Measurements from ENCODE around the gene WBP2NL.

The WBP2NL gene

DNA sequence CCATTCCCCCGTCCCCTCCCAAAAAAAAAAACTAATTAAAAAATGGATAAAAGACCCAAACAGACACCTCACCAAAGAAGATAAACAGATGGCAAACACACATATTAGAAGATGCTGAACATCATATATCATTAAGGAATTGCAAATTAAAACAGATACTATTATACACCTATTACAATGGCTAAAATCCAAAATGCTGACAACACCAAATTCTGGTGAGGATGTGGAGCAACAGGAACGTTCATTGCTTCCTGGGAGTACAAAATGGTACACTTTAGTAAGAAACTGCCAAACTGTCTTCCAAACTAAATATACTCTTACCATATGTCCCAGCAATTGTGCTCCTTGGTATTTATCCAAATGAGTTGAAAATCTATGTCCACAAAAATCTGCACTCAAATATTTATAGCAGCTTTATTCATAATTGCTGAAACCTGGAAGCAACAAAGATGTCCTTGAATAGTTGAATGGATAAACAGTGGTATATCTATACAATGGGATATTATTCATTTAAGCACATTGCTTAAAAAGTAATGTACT is 52.1 kb downstream of the WBP2NL start:
- Histone ChIP-seq H4K12ac (ENCODE audit: low read depth, low read length) (no peak overlapping the region), H3K14ac (ENCODE audit: low read length) (no peak overlapping the region), H2AK5ac (ENCODE audit: low read length) (no peak overlapping the region), H4K8ac (ENCODE audit: low read depth, low read length) (no peak overlapping the region), H3K4me3 (ENCODE audit: low read depth, low read length) (no peak overlapping the region), H2BK5ac (ENCODE audit: low read depth, low read length, poor library complexity) (no peak overlapping the region), H3K23ac (ENCODE audit: low read length) (no peak overlapping the region), H2BK120ac (ENCODE audit: insufficient read depth, low read length, poor library complexity) (no peak overlapping the region), H3K9ac (ENCODE audit: low read length) (no peak overlapping the region), H3K27ac (ENCODE audit: low read depth, low read length) (no peak overlapping the region), H2BK12ac (ENCODE audit: low read length) (no peak overlapping the region), H3K79me2 (ENCODE audit: control insufficient read depth, insufficient read depth, low read length, poor library complexity) (no peaks in the 10 kb centered on the region), H3K18ac (ENCODE audit: low read length) (no peak overlapping the region), H3K4me1 (ENCODE audit: control insufficient read depth in 1 of 2, insufficient read depth in 2 of 2, low read length in 2 of 2) (no peaks in the 10 kb centered on the region), H3K4me2 (ENCODE audit: low read length) (no peak overlapping the region), H3K79me1 (ENCODE audit: low read length) (no peaks in the 10 kb centered on the region), H3K4ac (ENCODE audit: low read depth, low read length) (no peak overlapping the region), H3K9me3 (ENCODE audit: insufficient read depth, low read depth, low read length) (no peaks in the 10 kb centered on the region), H3K36me3 (ENCODE audit: control insufficient read depth in 1 of 2, insufficient read depth in 2 of 2, low read length in 2 of 2) (no peaks in the 10 kb centered on the region), H4K91ac (ENCODE audit: low read depth, low read length) (no peak overlapping the region), H2AFZ (ENCODE audit: insufficient read depth, low read length, poor library complexity) (no peak overlapping the region), H3K27me3 (ENCODE audit: insufficient read depth, low read length) (no peaks in the 10 kb centered on the region)
- no CpG with 5 or more reads among the region's 2 CpGs for WGBS (ENCODE audit: extremely low coverage, insufficient coverage, insufficient read length)
- DNase-seq: no peak

DNA sequence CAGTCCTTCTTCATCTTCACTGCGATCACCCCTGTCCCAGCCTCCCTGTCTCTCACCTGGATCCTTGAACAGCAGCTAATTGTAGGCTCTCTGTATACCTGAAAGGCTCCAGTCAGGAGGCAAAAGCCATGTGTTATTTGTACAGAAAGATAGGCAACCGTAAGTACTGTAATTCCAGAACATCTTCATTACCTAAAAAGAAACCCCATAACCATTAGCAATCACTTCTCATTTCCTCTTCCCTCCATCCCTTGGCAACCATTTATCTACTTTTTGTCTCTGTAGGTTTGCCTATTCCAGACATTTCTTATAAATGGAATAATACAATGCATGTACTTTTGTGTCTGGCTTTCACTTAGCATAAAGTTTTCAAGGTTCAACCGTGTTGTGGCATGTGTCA is 54.2 kb downstream of the WBP2NL start:
- no peaks in the 10 kb centered on the region for H3K79me2 ChIP-seq (ENCODE audit: control insufficient read depth, insufficient read depth, low read length, poor library complexity)
- no peak overlapping the region for H2AK5ac ChIP-seq (ENCODE audit: low read length)
- H3K36me3 ChIP-seq (ENCODE audit: control insufficient read depth in 1 of 2, insufficient read depth in 2 of 2, low read length in 2 of 2): no peaks in the 10 kb centered on the region
- H4K12ac ChIP-seq (ENCODE audit: low read depth, low read length): no peak overlapping the region
- H3K9me3 ChIP-seq (ENCODE audit: insufficient read depth, low read depth, low read length): no peaks in the 10 kb centered on the region
- no peak overlapping the region for H3K23ac ChIP-seq (ENCODE audit: low read length)
- H3K4me3 ChIP-seq (ENCODE audit: low read depth, low read length): no peak overlapping the region
- no peak overlapping the region for H4K8ac ChIP-seq (ENCODE audit: low read depth, low read length)
- no peaks in the 10 kb centered on the region for H3K4me1 ChIP-seq (ENCODE audit: control insufficient read depth in 1 of 2, insufficient read depth in 2 of 2, low read length in 2 of 2)
- no peak overlapping the region for H3K4me2 ChIP-seq (ENCODE audit: low read length)
- no peaks in the 10 kb centered on the region for H3K27me3 ChIP-seq (ENCODE audit: insufficient read depth, low read length)
- H3K4ac ChIP-seq (ENCODE audit: low read depth, low read length): no peak overlapping the region
- no peak for DNase-seq
- no peak overlapping the region for H3K18ac ChIP-seq (ENCODE audit: low read length)
- no peak overlapping the region for H2AFZ ChIP-seq (ENCODE audit: insufficient read depth, low read length, poor library complexity)
- no peak overlapping the region for H2BK120ac ChIP-seq (ENCODE audit: insufficient read depth, low read length, poor library complexity)
- H3K14ac ChIP-seq (ENCODE audit: low read length): no peak overlapping the region
- no peak overlapping the region for H4K91ac ChIP-seq (ENCODE audit: low read depth, low read length)
- H2BK12ac ChIP-seq (ENCODE audit: low read length): no peak overlapping the region
- no CpG with 5 or more reads among the region's 3 CpGs for WGBS (ENCODE audit: extremely low coverage, insufficient coverage, insufficient read length)
- no peak overlapping the region for H3K27ac ChIP-seq (ENCODE audit: low read depth, low read length)
- H3K9ac ChIP-seq (ENCODE audit: low read length): no peak overlapping the region
- no peaks in the 10 kb centered on the region for H3K79me1 ChIP-seq (ENCODE audit: low read length)
- H2BK5ac ChIP-seq (ENCODE audit: low read depth, low read length, poor library complexity): no peak overlapping the region

DNA sequence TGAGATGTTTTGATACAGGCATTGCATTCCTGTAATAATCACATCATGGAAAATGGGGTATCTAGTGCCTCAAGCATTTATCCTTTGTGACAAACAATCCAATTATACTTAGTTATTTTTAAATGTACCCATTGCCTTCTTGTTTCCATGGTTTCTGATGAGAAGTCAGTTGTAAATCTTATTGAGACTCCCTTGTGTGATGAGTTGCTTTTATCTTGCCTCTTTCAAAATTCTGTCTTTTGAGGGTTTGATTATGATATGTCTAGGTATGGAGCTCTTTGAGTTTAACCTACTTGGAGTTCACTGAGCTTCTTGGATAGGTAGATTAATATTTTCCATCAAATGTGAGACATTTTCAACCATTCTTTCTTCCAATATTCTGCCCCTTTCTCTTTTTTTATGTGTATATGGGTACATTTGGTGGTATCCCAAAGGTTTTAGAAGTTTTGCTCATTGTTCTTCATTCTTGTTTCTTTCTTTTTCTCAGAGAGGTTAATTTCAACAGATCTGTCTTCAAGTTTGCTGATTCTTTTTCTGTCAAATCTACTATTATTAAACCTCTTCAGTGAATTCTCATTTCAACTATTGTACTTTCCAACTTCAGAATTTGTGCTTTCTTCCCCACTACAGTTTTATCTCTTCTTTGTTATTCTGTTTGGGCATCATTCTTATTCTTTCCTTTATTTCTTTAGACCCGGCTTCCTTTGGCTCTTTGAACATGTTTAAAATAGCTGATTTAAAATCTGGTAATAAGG is 58.3 kb downstream of the WBP2NL start:
- Histone ChIP-seq H3K18ac (ENCODE audit: low read length) (no peak overlapping the region), H3K27ac (ENCODE audit: low read depth, low read length) (no peak overlapping the region), H4K12ac (ENCODE audit: low read depth, low read length) (no peak overlapping the region), H4K8ac (ENCODE audit: low read depth, low read length) (no peak overlapping the region), H2BK120ac (ENCODE audit: insufficient read depth, low read length, poor library complexity) (no peak overlapping the region), H3K9ac (ENCODE audit: low read length) (no peak overlapping the region), H3K79me2 (ENCODE audit: control insufficient read depth, insufficient read depth, low read length, poor library complexity) (no peaks in the 10 kb centered on the region), H3K4me1 (ENCODE audit: control insufficient read depth in 1 of 2, insufficient read depth in 2 of 2, low read length in 2 of 2) (no peaks in the 10 kb centered on the region), H3K9me3 (ENCODE audit: insufficient read depth, low read depth, low read length) (peaks cover 3% of the 10 kb centered on the region), H4K91ac (ENCODE audit: low read depth, low read length) (no peak overlapping the region), H3K4me2 (ENCODE audit: low read length) (no peak overlapping the region), H3K27me3 (ENCODE audit: insufficient read depth, low read length) (no peaks in the 10 kb centered on the region), H2BK12ac (ENCODE audit: low read length) (no peak overlapping the region), H2AFZ (ENCODE audit: insufficient read depth, low read length, poor library complexity) (no peak overlapping the region), H2AK5ac (ENCODE audit: low read length) (no peak overlapping the region), H2BK5ac (ENCODE audit: low read depth, low read length, poor library complexity) (no peak overlapping the region), H3K4ac (ENCODE audit: low read depth, low read length) (no peak overlapping the region), H3K23ac (ENCODE audit: low read length) (no peak overlapping the region), H3K36me3 (ENCODE audit: control insufficient read depth in 1 of 2, insufficient read depth in 2 of 2, low read length in 2 of 2) (peaks cover 13 to 17% of the 10 kb centered on the region in 2 experiments), H3K79me1 (ENCODE audit: low read length) (no peaks in the 10 kb centered on the region), H3K14ac (ENCODE audit: low read length) (no peak overlapping the region), H3K4me3 (ENCODE audit: low read depth, low read length) (no peak overlapping the region)
- DNase-seq: no peak
- no CpG with 5 or more reads among the region's 1 CpG for WGBS (ENCODE audit: extremely low coverage, insufficient coverage, insufficient read length)

DNA sequence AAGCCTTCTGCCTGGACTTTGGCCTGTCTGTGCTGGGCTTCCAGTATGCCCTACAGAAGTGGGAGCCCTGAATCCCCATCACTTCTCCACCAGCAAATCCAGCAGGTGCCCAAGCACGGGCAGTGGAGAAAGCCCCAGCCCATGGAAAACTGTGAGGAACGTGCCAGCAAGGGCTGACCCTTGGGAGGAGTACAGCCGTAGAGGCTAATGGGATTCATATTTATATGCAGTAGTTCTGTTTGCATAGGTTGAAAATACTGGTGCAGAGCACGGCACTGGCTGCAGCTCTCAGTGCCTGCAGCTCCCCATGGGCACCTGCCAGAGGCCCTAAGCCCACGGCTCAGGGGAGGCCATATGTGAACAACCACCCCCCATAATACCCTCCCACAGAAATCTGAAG is 61.9 kb downstream of the WBP2NL start:
- Histone ChIP-seq H3K4me2 (ENCODE audit: low read length) (no peak overlapping the region), H2BK5ac (ENCODE audit: low read depth, low read length, poor library complexity) (no peak overlapping the region), H2BK120ac (ENCODE audit: insufficient read depth, low read length, poor library complexity) (no peak overlapping the region), H3K4me3 (ENCODE audit: low read depth, low read length) (no peak overlapping the region), H2AFZ (ENCODE audit: insufficient read depth, low read length, poor library complexity) (no peak overlapping the region), H3K27me3 (ENCODE audit: insufficient read depth, low read length) (no peaks in the 10 kb centered on the region), H3K14ac (ENCODE audit: low read length) (no peak overlapping the region), H3K4me1 (ENCODE audit: control insufficient read depth in 1 of 2, insufficient read depth in 2 of 2, low read length in 2 of 2) (no peaks in the 10 kb centered on the region), H3K79me2 (ENCODE audit: control insufficient read depth, insufficient read depth, low read length, poor library complexity) (no peaks in the 10 kb centered on the region), H2AK5ac (ENCODE audit: low read length) (no peak overlapping the region), H3K4ac (ENCODE audit: low read depth, low read length) (no peak overlapping the region), H3K79me1 (ENCODE audit: low read length) (no peaks in the 10 kb centered on the region), H3K27ac (ENCODE audit: low read depth, low read length) (no peak overlapping the region), H3K23ac (ENCODE audit: low read length) (no peak overlapping the region), H3K9me3 (ENCODE audit: insufficient read depth, low read depth, low read length) (peaks cover 3% of the 10 kb centered on the region), H3K36me3 (ENCODE audit: control insufficient read depth in 1 of 2, insufficient read depth in 2 of 2, low read length in 2 of 2) (peaks cover 13 to 18% of the 10 kb centered on the region in 2 experiments), H3K18ac (ENCODE audit: low read length) (no peak overlapping the region), H3K9ac (ENCODE audit: low read length) (no peak overlapping the region), H4K12ac (ENCODE audit: low read depth, low read length) (no peak overlapping the region), H4K91ac (ENCODE audit: low read depth, low read length) (no peak overlapping the region), H2BK12ac (ENCODE audit: low read length) (no peak overlapping the region), H4K8ac (ENCODE audit: low read depth, low read length) (no peak overlapping the region)
- no peak for DNase-seq
- no CpG with 5 or more reads among the region's 5 CpGs for whole genome bisulfite sequencing (ENCODE audit: extremely low coverage, insufficient coverage, insufficient read length)

Measured in trophoblast cell (in vitro differentiated cells and primary cell).